Measurements from ENCODE around the gene KRT34.
"Not testable (repeated sequence)": the region's sequence is repeated elsewhere in the genome, so short reads cannot be mapped to it uniquely, and the experiment has no call there.

KRT34 gene

DNA sequence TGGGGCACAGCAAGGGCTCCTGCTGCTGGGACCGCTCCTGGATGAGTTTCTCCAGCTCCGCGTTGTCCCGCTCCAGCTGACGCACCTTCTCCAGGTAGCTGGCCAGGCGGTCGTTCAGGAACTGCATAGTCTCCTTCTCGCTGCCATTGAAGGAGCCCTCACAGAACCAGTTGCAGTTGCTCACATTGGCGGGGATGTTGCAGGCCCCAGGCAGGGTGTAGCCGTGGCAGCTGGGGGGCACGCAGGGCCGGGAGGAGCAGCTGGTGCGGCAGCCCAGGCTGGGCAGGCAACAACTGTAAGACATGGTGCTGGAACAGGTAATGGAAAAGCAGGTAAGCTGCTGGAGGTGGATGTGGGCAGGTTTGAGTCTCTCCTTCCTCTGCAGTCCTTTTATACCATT is at the start of gene KRT34:
TSS of gene KRT34 (minus strand) at position 364 of the 400 bp plus-strand sequence. CDS start at position 304, 60 bp downstream.
- in situ Hi-C loops (cut with MboI; ENCODE audit: low pct_unique_long_range_greater_than_20kb, low sequenced_read_pairs); DNase-seq: not testable (repeated sequence)

DNA sequence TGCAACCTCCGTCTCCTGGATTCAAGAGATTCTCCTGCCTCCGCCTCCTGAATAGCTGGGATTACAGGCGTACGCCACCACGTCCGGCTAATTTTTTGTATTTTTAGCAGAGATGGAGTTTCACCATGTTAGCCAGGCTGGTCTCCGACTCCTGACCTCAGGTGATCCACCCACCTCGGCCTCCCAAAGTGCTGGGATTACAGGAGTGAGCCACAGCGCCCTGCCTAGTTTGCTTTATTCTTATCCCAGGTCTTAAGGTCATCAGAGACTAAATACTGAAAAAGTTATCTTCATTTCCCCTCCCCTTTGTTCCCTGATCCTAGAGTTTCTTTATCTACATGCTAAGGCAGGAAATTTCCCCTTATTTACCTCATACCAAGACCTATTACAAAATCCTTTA is 48.3 kb upstream of the KRT34 start:
- DNase-seq; in situ Hi-C loops (cut with MboI; ENCODE audit: low pct_unique_long_range_greater_than_20kb, low sequenced_read_pairs): not testable (repeated sequence)

- DNase-seq: no peak
- in situ Hi-C loops (cut with MboI; ENCODE audit: low pct_unique_long_range_greater_than_20kb, low sequenced_read_pairs): no loop called here
Measured at GRCh38 chr17:41429667-41430066, 47.6 kb upstream of the KRT34 start.

DNA sequence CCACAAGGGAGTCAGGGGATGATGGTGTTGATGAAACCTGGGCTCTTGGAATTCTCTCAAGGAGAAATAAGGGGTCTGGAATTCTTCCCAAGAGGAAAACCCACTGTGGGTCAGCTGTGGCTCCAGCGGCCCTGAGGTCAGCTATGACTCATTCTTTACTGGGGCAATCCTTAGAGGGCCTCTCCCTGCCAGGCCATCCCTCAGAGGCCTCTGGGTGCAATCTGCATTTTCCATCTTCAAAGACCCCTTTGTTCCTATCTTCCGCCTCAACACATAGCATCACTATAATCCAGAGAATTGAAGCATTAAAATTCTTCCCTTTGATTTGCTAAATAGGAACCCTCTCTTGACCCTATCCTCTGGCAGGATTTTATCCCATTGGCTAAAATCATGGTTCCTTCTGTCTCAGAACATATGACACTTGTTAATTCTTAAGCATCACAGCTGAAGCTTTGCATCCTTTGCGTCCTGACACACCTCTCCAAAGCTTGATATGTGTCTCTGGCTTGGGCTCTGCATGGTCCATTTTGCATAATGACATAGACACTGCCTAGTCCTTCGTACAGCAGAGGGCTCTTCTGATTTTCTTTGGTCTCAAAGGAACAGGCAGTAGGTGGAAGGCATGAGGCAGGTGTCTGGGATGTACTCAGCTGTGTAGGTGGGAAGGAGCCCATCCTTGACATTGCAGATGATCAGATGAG is 46.6 kb upstream of the KRT34 start:
- DNase-seq: no peak
- in situ Hi-C loops (cut with MboI; ENCODE audit: low pct_unique_long_range_greater_than_20kb, low sequenced_read_pairs): no loop called here

DNA sequence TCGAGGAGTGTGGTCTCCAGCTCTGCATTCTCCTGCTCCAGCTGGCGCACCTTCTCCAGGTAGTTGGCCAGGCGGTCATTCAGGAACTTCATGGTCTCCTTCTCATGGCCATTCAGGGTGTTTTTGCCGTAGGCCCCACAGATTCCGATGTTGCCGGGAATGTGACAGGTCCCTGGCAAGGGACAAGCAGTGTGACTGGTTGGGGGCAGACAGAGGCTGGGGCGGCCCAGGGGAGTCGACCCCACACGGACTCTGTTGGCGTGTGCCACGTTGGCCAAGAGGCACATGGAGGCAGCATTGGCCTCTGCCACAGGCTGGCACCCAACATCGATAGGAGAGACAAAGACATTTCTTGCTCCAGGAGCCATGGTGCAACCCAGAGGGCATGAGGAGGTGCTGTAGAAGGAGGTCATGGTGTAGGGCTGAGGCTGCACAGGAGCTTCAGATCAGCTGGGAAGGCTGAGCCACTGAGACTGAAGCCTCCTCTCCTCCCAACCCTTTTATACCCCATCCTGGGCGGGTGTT is 42.1 kb upstream of the KRT34 start, which contains the start of gene KRT37:
TSS of gene KRT37 (minus strand) at position 475 of the 525 bp plus-strand sequence. CDS start at position 413, 62 bp downstream.
- in situ Hi-C loops (cut with MboI; ENCODE audit: low pct_unique_long_range_greater_than_20kb, low sequenced_read_pairs): no loop called here
- DNase-seq: no peak

DNA sequence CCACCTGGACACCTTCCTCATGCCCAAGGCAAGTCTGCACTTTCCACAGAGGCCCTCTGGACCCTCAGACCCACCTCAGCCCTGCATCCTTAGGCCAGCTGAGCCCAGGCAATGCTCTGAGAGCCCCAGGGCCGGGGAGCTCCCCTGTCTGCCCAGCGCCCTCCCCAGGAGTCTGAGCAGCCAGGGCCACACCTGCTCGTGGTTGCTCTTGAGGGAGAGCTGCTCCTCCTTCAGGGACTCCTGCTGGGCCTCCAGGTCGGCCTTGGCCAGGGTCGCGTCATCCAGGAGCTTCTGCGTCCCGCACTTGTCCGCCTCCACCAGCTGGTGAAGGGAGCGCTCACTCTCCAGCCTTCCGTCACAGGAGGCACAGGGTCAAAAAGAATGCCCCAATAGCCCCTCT is 40.5 kb upstream of the KRT34 start:
- in situ Hi-C loops (cut with MboI; ENCODE audit: low pct_unique_long_range_greater_than_20kb, low sequenced_read_pairs); DNase-seq: not testable (repeated sequence)

GRCh38 chr17:41421617-41422016 is 39.5 kb upstream of the KRT34 start:
- no peak for DNase-seq
- in situ Hi-C loops (cut with MboI; ENCODE audit: low pct_unique_long_range_greater_than_20kb, low sequenced_read_pairs): no loop called here

GRCh38 chr17:41421116-41421515 is 39.0 kb upstream of the KRT34 start:
- no peak for DNase-seq
- in situ Hi-C loops (cut with MboI; ENCODE audit: low pct_unique_long_range_greater_than_20kb, low sequenced_read_pairs): no loop called here

- in situ Hi-C loops (cut with MboI; ENCODE audit: low pct_unique_long_range_greater_than_20kb, low sequenced_read_pairs): no loop called here
- no peak for DNase-seq
Measured at GRCh38 chr17:41420134-41420533, 38.0 kb upstream of the KRT34 start.

DNA sequence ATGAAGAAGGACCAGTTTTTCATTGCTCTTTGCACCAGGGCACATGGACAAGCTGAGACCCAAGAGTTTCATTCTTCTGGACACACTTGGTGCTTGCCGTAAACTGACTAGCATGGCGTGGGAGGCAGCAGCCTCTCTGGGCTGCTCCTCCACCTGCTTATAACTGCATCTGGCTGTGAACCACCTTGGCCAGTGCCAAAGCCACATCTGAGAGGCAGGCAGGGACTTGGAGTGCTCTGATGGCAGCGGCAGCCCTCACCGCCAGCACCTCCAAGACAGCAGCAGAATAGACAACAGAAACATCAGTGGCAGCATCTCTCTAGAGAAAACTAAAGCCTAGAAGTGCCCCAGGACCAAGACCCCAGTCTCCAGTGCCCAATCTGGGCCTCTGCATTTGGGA is 37.6 kb upstream of the KRT34 start:
- in situ Hi-C loops (cut with MboI; ENCODE audit: low pct_unique_long_range_greater_than_20kb, low sequenced_read_pairs): no loop called here
- DNase-seq: no peak

- no peak for DNase-seq
- in situ Hi-C loops (cut with MboI; ENCODE audit: low pct_unique_long_range_greater_than_20kb, low sequenced_read_pairs): no loop called here
Measured at GRCh38 chr17:41418116-41418860, 36.2 kb upstream of the KRT34 start.

DNA sequence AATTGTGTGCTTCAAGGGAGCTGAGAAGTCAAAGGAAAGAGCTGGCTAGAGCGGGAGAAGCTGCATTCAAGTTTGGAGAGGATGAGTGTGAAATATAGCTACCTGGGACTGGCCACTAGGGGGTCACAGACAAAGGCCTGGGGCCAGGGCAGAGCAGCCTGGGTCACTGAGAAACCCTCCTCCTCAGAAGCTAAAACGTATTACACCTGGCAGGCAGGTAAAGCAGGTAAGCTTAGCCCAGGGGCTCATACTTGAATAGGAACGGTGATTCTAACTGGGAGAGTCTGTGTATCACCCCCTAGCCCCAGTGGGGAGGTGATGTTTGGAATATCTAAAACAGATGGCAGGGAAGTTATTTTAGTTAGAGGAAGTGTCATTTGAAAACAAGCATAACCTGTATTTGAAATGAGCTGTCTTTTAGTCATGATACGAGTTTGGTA is 35.5 kb upstream of the KRT34 start:
- in situ Hi-C loops (cut with MboI; ENCODE audit: low pct_unique_long_range_greater_than_20kb, low sequenced_read_pairs): no loop called here

GRCh38 chr17:41417127-41417526 is 35.0 kb upstream of the KRT34 start:
- DNase-seq: no peak
- in situ Hi-C loops (cut with MboI; ENCODE audit: low pct_unique_long_range_greater_than_20kb, low sequenced_read_pairs): no loop called here

More for the DNA sequence above, 35.5 kb upstream of the KRT34 start:
- DNase-seq: peak; percentile 1

DNA sequence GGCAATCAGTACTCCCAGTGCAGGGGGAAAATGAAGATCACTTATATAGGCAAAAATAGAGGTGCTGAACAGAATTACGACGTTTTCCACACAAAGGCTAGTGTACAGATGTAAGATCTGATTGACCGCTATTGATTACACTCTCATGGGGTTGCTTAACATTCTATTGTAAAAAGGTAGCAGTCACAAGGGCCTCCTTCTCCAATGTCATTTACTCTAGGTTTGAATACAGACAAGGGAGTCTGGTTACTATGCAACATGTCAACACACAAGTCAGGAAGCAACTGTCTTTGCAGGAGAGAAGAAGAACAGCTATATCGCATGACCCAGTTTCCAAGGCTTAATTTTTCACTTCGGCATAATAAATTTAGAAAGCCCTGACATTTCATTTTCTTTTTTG is 34.4 kb upstream of the KRT34 start:
- in situ Hi-C loops (cut with MboI; ENCODE audit: low pct_unique_long_range_greater_than_20kb, low sequenced_read_pairs): no loop called here

GRCh38 chr17:41415833-41416335 is 33.8 kb upstream of the KRT34 start:
- DNase-seq: no peak
- in situ Hi-C loops (cut with MboI; ENCODE audit: low pct_unique_long_range_greater_than_20kb, low sequenced_read_pairs): no loop called here

More for the DNA sequence above, 34.4 kb upstream of the KRT34 start:
- no peak for DNase-seq

- DNase-seq: no peak
- in situ Hi-C loops (cut with MboI; ENCODE audit: low pct_unique_long_range_greater_than_20kb, low sequenced_read_pairs): no loop called here
Measured at GRCh38 chr17:41415411-41415810, 33.3 kb upstream of the KRT34 start.

DNA sequence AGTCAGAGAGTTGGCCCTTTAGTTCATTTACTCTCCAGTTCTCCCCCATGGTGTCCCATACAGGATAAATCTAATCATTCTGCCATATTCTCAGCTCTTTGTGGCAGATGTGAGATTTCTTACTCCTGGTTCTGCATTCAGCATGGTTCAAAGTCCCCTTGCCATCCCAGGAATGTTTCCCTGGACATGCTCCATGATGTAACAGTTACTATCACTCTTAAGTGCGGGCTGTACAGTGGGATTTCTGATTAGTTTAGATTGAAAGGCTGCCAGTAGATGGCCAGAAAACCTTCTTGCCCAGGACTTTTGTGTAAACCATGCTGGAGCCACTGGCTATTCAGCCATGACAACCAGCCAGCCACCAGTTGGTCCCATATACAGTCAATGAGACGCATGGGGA is 31.9 kb upstream of the KRT34 start:
- DNase-seq: no peak
- in situ Hi-C loops (cut with MboI; ENCODE audit: low pct_unique_long_range_greater_than_20kb, low sequenced_read_pairs): no loop called here

GRCh38 chr17:41413353-41413957 is 31.3 kb upstream of the KRT34 start:
- DNase-seq: no peak
- in situ Hi-C loops (cut with MboI; ENCODE audit: low pct_unique_long_range_greater_than_20kb, low sequenced_read_pairs): no loop called here

DNA sequence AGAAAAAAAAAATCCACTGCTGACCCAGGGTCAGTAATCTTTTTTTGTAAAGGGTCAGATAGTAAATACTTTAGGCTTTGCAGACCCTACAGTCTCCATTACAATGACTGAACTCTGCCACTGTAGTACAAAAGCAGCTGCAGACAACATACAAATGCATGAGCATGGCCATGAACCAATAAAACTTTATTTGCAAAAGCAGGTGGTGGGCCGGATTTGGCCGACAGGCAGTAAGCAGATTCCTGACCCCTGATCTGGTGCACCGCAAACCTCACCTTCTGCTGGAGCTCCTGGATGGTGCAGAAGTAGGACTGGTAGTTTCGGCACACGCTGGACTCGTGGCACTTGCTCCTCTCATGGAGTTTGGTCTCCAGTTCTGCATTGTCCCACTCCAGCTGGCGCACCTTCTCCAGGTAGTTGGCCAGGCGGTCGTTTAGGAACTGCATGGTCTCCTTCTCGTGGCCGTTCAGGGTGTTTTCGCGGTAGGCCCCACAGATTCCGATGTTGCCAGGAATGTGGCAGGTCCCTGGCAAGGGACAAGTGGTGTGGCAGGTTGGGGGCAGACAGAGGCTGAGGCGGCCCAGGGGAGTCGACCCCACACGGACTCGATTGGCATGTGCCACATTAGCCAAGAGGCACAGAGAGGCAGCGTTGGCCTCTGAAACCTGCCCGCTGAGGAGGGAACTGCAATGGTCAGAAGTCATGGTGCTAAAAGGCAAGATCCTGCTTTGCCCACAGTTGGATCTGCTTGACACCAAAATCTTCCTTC is 29.1 kb upstream of the KRT34 start:
- no peak for DNase-seq
- in situ Hi-C loops (cut with MboI; ENCODE audit: low pct_unique_long_range_greater_than_20kb, low sequenced_read_pairs): no loop called here

All from KBM-7 (cell line).